OCI-M2 (cell line): ENCODE results near the gene IFNA13.
"Not testable (repeated sequence)": the region's sequence is repeated elsewhere in the genome, so short reads cannot be mapped to it uniquely, and the experiment has no call there.

Experiments used
- DNase-seq: peaks from one replicate; lab custom pipeline; 2025; ENCODE audit not compliant: unreplicated experiment; lab: John Stamatoyannopoulos, UW

Gene IFNA13

GRCh38 chr9:21367957-21368356 lies at the start of gene IFNA13:
TSS of gene IFNA13 (minus strand) at chr9:21368057. CDS start at chr9:21368010, 47 bp downstream.
- DNase-seq, result no peak

GRCh38 chr9:21415493-21416267 lies 47.8 kb upstream of the IFNA13 start:
- DNase-seq, result no peak

GRCh38 chr9:21414220-21414940 lies 46.5 kb upstream of the IFNA13 start:
- no peak for DNase-seq

- DNase-seq, result no peak
These were observed 45.8 kb upstream of the IFNA13 start for GRCh38 chr9:21413624-21414023.

GRCh38 chr9:21413151-21413550 lies 45.3 kb upstream of the IFNA13 start:
- no peak for DNase-seq

- no peak for DNase-seq
These were observed 44.2 kb upstream of the IFNA13 start for GRCh38 chr9:21412107-21412506.

- DNase-seq, result no peak
These were observed 41.0 kb upstream of the IFNA13 start, which contains the start of gene IFNA8 for GRCh38 chr9:21408817-21409216. TSS of gene IFNA8 (plus strand) at chr9:21409117. CDS start at chr9:21409177, 60 bp downstream.

GRCh38 chr9:21404146-21404545 lies 36.3 kb upstream of the IFNA13 start:
- no peak for DNase-seq

- no peak for DNase-seq
These were observed 34.8 kb upstream of the IFNA13 start for GRCh38 chr9:21402386-21403251.

GRCh38 chr9:21399956-21400355 lies 32.1 kb upstream of the IFNA13 start:
- no peak for DNase-seq

- DNase-seq, result no peak
These were observed 31.2 kb upstream of the IFNA13 start for GRCh38 chr9:21398955-21399489.

- no peak for DNase-seq
These were observed 28.2 kb upstream of the IFNA13 start for GRCh38 chr9:21395778-21396717.

- DNase-seq, result no peak
These were observed 24.4 kb upstream of the IFNA13 start for GRCh38 chr9:21392270-21392669.

GRCh38 chr9:21385131-21385670 lies 17.3 kb upstream of the IFNA13 start, which contains the start of gene IFNA2:
TSS of gene IFNA2 (minus strand) at chr9:21385398. CDS start at chr9:21385329, 69 bp downstream.
- no peak for DNase-seq

- DNase-seq, result no peak
These were observed 15.8 kb upstream of the IFNA13 start for GRCh38 chr9:21383627-21384026.

- DNase-seq, result no peak
These were observed 13.8 kb upstream of the IFNA13 start for GRCh38 chr9:21381448-21382339.

- DNase-seq, result not testable (repeated sequence)
These were observed 3.6 kb upstream of the IFNA13 start for GRCh38 chr9:21371467-21371866.

- not testable (repeated sequence) for DNase-seq
These were observed 688 bp downstream of the IFNA13 start for GRCh38 chr9:21367169-21367568.

- DNase-seq, result no peak
These were observed 5.6 kb downstream of the IFNA13 start for GRCh38 chr9:21362287-21362686.
